Measurements from ENCODE around the gene KCNJ11. TPM values are rescaled to one million over a fixed set of nuclear protein-coding genes. Genes with fewer than 3 reads are reported as not detected.

KCNJ11 gene
- total RNA-seq, 4 donors from 2014 or later: 0.66 to 6.5 (median 2.5) TPM; not detected in 1

GRCh38 chr11:17395978-17396377, 7.5 kb upstream of the KCNJ11 start:
- no peak overlapping the region for H3K4me3 ChIP-seq
- DNase-seq (ENCODE audit: extremely low spot score): no peak
- 92% methylated on average over 6 of the region's 6 CpGs for WGBS
- no peak for TF ChIP-seq CTCF (IDR thresholded peaks at IDR 0.05)
- TF ChIP-seq POLR2A (IDR thresholded peaks at IDR 0.05; ENCODE audit: low read depth): no peak
- no peaks in the 10 kb centered on the region for H3K36me3 ChIP-seq
- no peaks in the 10 kb centered on the region for H3K9me3 ChIP-seq
- peaks cover 0 to 5% (median 0%) of the 10 kb centered on the region in 4 donors for H3K27me3 ChIP-seq
- intact Hi-C loops (cut with DNase I): no loop called here
- no peaks in the 10 kb centered on the region for H3K4me1 ChIP-seq
- H3K27ac ChIP-seq (replicated peaks in 1 of 4): no peak overlapping the region

DNA sequence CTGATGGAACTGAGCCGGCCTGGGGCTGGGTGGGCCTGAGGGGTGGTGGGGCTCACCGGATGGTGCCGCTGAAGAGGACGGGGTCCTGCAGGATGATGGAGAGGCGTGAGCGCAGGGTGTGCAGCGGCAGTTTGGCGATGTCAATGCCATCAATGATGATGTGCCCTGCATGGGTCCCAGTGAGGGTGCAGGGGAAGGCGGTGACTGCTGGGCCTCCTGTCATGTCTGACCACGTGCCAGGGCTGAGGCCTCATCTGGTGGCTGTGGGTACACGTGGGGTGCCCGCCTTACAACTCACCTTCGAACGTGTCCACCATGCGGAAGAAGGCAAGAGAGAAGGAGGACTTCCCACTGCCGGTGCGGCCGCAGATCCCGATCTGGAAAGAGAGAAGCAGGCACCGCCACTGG, 7.1 kb upstream of the KCNJ11 start:
- H3K36me3 ChIP-seq: no peaks in the 10 kb centered on the region
- no peaks in the 10 kb centered on the region for H3K9me3 ChIP-seq
- intact Hi-C loops (cut with DNase I): no loop called here
- no peak for TF ChIP-seq CTCF (IDR thresholded peaks at IDR 0.05)
- TF ChIP-seq POLR2AphosphoS5 (IDR thresholded peaks at IDR 0.05): no peak
- no peak for TF ChIP-seq POLR2A (IDR thresholded peaks at IDR 0.05; ENCODE audit: low read depth)
- TF ChIP-seq EP300 (IDR thresholded peaks at IDR 0.05): no peak
- H3K4me1 ChIP-seq: no peaks in the 10 kb centered on the region
- no peak overlapping the region for H3K27ac ChIP-seq (replicated peaks in 1 of 4)
- H3K4me3 ChIP-seq: no peak overlapping the region
- H3K27me3 ChIP-seq: peaks cover 0 to 5% (median 0%) of the 10 kb centered on the region in 4 donors
- no peak for DNase-seq (ENCODE audit: extremely low spot score)
- 95% methylated on average over 19 of the region's 20 CpGs for WGBS

- no peak for TF ChIP-seq CTCF (IDR thresholded peaks at IDR 0.05)
- TF ChIP-seq EP300 (IDR thresholded peaks at IDR 0.05): no peak
- no peak for TF ChIP-seq POLR2A (IDR thresholded peaks at IDR 0.05; ENCODE audit: low read depth)
- TF ChIP-seq POLR2AphosphoS5 (IDR thresholded peaks at IDR 0.05): no peak
- no peak overlapping the region for H3K27ac ChIP-seq (replicated peaks in 1 of 4)
- intact Hi-C loops (cut with DNase I): no loop called here
- H3K27me3 ChIP-seq: peaks cover 0 to 5% (median 0%) of the 10 kb centered on the region in 4 donors
- H3K9me3 ChIP-seq: no peaks in the 10 kb centered on the region
- no peaks in the 10 kb centered on the region for H3K36me3 ChIP-seq
- 86% methylated on average over 5 of the region's 10 CpGs for WGBS
- peaks cover 0 to 1% (median 1%) of the 10 kb centered on the region in 4 donors for H3K4me1 ChIP-seq
- no peak for DNase-seq (ENCODE audit: extremely low spot score)
- H3K4me3 ChIP-seq: no peak overlapping the region
These were observed 6.4 kb upstream of the KCNJ11 start for GRCh38 chr11:17394743-17395390.

GRCh38 chr11:17393472-17393871, 5.0 kb upstream of the KCNJ11 start:
- WGBS: 89% methylated on average over 6 of the region's 6 CpGs
- no peak overlapping the region for H3K27ac ChIP-seq (replicated peaks in 1 of 4)
- H3K36me3 ChIP-seq: no peaks in the 10 kb centered on the region
- H3K4me3 ChIP-seq: no peak overlapping the region
- no peak for DNase-seq (ENCODE audit: extremely low spot score)
- no peak for TF ChIP-seq POLR2A (IDR thresholded peaks at IDR 0.05; ENCODE audit: low read depth)
- no peak for TF ChIP-seq CTCF (IDR thresholded peaks at IDR 0.05)
- no peak for TF ChIP-seq EP300 (IDR thresholded peaks at IDR 0.05)
- TF ChIP-seq POLR2AphosphoS5 (IDR thresholded peaks at IDR 0.05): no peak
- intact Hi-C loops (cut with DNase I): no loop called here
- H3K9me3 ChIP-seq: no peaks in the 10 kb centered on the region
- peaks cover 0 to 5% (median 0%) of the 10 kb centered on the region in 4 donors for H3K27me3 ChIP-seq
- H3K4me1 ChIP-seq: peaks cover 2 to 14% (median 13%) of the 10 kb centered on the region in 4 donors

DNA sequence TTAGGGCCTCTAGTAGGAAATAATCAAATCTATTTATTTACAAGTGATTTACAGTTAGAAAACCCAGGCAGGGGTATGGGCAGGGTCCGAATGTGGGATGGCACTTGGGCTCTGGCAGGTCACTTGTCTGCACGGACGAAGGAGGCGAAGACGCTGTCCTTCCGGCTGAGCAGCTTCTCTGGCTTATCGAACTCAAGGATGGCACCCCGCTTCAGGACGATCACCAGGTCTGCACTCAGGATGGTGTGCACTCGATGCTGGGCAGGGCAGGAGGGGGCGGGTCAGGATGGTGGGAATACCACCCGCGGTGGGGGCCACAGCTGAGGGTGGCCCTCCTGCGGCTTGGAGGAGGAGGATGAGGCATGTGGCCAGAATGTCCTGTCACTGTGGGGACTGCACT, 4.4 kb upstream of the KCNJ11 start:
- intact Hi-C loops (cut with DNase I): no loop called here
- 97% methylated on average over 11 of the region's 14 CpGs for WGBS

More for the DNA sequence above, 4.4 kb upstream of the KCNJ11 start:
- Histone ChIP-seq H3K27me3 (peaks cover 0 to 7% (median 0%) of the 10 kb centered on the region in 4 donors), H3K4me3 (no peak overlapping the region), H3K36me3 (no peaks in the 10 kb centered on the region), H3K9me3 (no peaks in the 10 kb centered on the region), H3K4me1 (peaks cover 3 to 16% (median 16%) of the 10 kb centered on the region in 4 donors), H3K27ac (replicated peaks in 1 of 4) (no peak overlapping the region)
- no peak for DNase-seq (ENCODE audit: extremely low spot score)
- TF ChIP-seq POLR2AphosphoS5 (IDR thresholded peaks at IDR 0.05): no peak
- no peak for TF ChIP-seq EP300 (IDR thresholded peaks at IDR 0.05)
- TF ChIP-seq POLR2A (IDR thresholded peaks at IDR 0.05; ENCODE audit: low read depth): no peak
- no peak for TF ChIP-seq CTCF (IDR thresholded peaks at IDR 0.05)
